Activated T-cell treated with anti-CD3 and anti-CD28 coated beads, Interleukin-2, amount 50 U/mL, for 24 hours (primary cell): ENCODE results near the gene FXYD4.

Source experiments
- DNase-seq: peaks from one replicate; pipeline ENCODE4 v3.0.0-alpha.2; 2020
- H3K27ac Mint-ChIP-seq: 2 replicates; pipeline ENCODE4 v1.8.0; 2020; ENCODE audit warnings: mild to moderate bottlenecking, mixed read lengths
- H3K27me3 Mint-ChIP-seq: 2 replicates; pipeline ENCODE4 v1.8.0; 2020; ENCODE audit warnings: mixed read lengths
- H3K36me3 Mint-ChIP-seq: 2 replicates; pipeline ENCODE4 v1.8.0; 2020; ENCODE audit warnings: low read depth, mixed read lengths
- H3K4me1 Mint-ChIP-seq: 2 replicates; pipeline ENCODE4 v1.8.0; 2020; ENCODE audit warnings: low read depth, mixed read lengths
- H3K4me3 Mint-ChIP-seq: 2 replicates; pipeline ENCODE4 v1.8.0; 2020; ENCODE audit warnings: mild to moderate bottlenecking, moderate library complexity, mixed read lengths
- H3K9me3 Mint-ChIP-seq: 2 replicates; pipeline ENCODE4 v1.8.0; 2020; ENCODE audit warnings: mixed read lengths

The FXYD4 gene

DNA sequence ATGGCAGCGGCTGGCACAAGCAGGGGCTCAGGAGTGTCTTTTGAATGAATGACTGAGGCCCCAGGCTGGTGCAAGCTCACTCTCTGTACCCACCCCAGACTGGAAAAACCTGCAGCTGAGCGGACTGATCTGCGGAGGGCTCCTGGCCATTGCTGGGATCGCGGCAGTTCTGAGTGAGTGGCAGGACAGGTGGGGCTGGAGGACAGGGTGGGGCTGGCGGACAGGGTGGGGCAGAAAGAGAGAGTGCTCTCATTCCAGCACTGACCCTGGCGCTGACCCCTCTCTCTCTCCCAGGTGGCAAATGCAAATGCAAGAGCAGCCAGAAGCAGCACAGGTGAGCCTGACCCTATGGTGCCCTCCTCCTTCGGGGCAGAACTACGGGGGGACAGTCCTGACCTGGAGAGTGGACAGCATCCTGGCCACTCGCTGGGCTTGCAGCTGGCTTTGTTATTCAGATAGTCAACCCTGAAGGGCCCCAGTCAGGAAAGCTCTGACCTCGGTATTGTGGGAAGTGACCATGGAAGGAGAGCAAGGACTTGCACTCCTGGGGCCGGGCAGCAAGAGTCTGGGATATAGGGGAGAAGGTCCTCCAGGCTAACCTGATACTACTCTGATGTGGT, 4.1 kb downstream of the FXYD4 start:
- no peak overlapping the region for H3K27ac Mint-ChIP-seq
- peaks cover 6% of the 10 kb centered on the region for H3K4me1 Mint-ChIP-seq
- no peak for DNase-seq
- H3K27me3 Mint-ChIP-seq, result no peaks in the 10 kb centered on the region
- H3K9me3 Mint-ChIP-seq, result no peaks in the 10 kb centered on the region
- no peak overlapping the region for H3K4me3 Mint-ChIP-seq
- H3K36me3 Mint-ChIP-seq, result no peaks in the 10 kb centered on the region

GRCh38 chr10:43376046-43376635, 4.7 kb downstream of the FXYD4 start:
- Mint-ChIP-seq H3K36me3 (no peaks in the 10 kb centered on the region), H3K4me1 (peaks cover 6% of the 10 kb centered on the region), H3K27ac (no peak overlapping the region), H3K9me3 (no peaks in the 10 kb centered on the region), H3K4me3 (no peak overlapping the region), H3K27me3 (no peaks in the 10 kb centered on the region)
- no peak for DNase-seq

GRCh38 chr10:43376828-43377423, 5.5 kb downstream of the FXYD4 start:
- Mint-ChIP-seq H3K27ac (no peak overlapping the region), H3K4me1 (peaks cover 6% of the 10 kb centered on the region), H3K4me3 (no peak overlapping the region), H3K27me3 (no peaks in the 10 kb centered on the region), H3K36me3 (no peaks in the 10 kb centered on the region), H3K9me3 (no peaks in the 10 kb centered on the region)
- no peak for DNase-seq

- peaks cover 6% of the 10 kb centered on the region for H3K4me1 Mint-ChIP-seq
- no peak for DNase-seq
- H3K27me3 Mint-ChIP-seq, result no peaks in the 10 kb centered on the region
- H3K4me3 Mint-ChIP-seq, result no peak overlapping the region
- H3K9me3 Mint-ChIP-seq, result no peaks in the 10 kb centered on the region
- no peaks in the 10 kb centered on the region for H3K36me3 Mint-ChIP-seq
- H3K27ac Mint-ChIP-seq, result no peak overlapping the region
Observed at GRCh38 chr10:43377424-43377883, 6.0 kb downstream of the FXYD4 start.

DNA sequence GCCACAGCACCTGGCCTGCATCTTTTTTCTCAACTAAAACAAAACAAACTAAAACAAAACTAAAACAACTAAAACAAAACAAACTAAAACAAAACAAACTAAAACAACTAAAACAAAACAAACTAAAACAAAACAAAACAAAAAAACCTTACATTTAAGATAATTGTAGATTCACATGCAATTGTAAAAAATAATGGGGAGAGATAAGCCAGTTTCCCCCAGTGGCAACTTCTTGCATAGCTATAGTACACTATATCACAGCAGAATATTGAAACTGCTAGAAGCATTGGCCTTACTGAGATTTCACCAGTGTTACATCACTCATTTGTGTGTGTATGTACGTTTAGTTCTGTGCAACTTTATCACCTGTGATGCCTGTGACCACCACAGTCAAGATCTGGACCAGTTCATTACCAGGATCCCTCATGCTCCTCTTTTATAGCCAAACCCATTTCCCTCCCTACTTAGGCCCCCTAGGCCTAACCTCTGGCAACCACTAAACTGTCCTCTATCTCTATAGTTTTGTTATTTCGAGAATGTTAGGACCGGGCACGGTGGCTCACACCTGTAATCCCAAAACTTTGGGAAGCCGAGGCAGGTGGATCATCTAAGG, 9.3 kb downstream of the FXYD4 start:
- H3K4me3 Mint-ChIP-seq, result no peak overlapping the region
- H3K27ac Mint-ChIP-seq, result peak overlapping the region; percentile 22
- H3K4me1 Mint-ChIP-seq, result no peaks in the 10 kb centered on the region
- peaks cover 10% of the 10 kb centered on the region for H3K36me3 Mint-ChIP-seq
- no peaks in the 10 kb centered on the region for H3K9me3 Mint-ChIP-seq
- no peak for DNase-seq
- H3K27me3 Mint-ChIP-seq, result no peaks in the 10 kb centered on the region

DNA sequence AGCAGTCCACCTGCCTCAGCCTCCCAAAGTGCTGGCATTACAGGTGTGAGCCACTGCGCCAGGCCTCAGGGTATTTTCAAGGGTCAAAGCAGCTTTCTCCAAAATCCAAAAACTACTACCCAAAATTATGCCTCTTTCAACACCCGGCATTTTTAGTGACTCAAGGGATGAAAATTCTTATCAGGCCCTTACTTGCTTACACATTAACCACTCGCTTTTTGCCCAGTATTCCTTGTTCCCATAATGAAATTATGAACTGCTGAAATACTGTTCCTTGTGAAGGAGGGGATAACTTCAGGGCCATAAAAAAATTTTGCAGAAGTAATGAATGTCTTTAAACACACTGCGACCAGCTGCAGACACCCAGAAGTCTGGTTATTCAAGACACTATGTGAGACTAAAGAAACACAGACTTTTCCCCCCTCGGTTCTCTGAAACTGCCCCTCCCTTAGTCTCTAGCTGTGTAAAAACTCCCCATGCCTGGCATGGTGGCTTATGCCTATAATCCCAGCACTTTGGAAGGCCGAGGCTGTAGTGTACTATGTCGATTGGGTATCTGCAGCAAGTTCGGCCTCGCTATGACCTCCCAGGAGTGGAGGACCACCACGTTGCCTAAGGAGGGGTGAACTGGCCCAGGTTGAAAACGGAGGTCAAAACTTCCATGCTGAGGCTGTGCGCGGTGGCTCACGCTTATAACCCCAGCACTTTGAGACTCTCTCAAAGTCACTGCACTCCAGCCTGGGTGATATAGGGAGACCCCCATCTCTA, 12.0 kb downstream of the FXYD4 start:
- peak overlapping the region; percentile 78 for H3K27ac Mint-ChIP-seq

GRCh38 chr10:43384252-43385221, 13.1 kb downstream of the FXYD4 start:
- Mint-ChIP-seq H3K27ac (peak overlapping the region; percentile 78), H3K36me3 (peaks cover 48% of the 10 kb centered on the region), H3K4me3 (no peak overlapping the region), H3K9me3 (no peaks in the 10 kb centered on the region), H3K4me1 (peaks cover 27% of the 10 kb centered on the region), H3K27me3 (no peaks in the 10 kb centered on the region)
- peak; percentile 49 for DNase-seq

More for the DNA sequence above, 12.0 kb downstream of the FXYD4 start:
- H3K4me3 Mint-ChIP-seq, result no peak overlapping the region
- H3K4me1 Mint-ChIP-seq, result peaks cover 18% of the 10 kb centered on the region
- H3K27me3 Mint-ChIP-seq, result no peaks in the 10 kb centered on the region
- H3K9me3 Mint-ChIP-seq, result no peaks in the 10 kb centered on the region
- no peak for DNase-seq
- H3K36me3 Mint-ChIP-seq, result peaks cover 37% of the 10 kb centered on the region

DNA sequence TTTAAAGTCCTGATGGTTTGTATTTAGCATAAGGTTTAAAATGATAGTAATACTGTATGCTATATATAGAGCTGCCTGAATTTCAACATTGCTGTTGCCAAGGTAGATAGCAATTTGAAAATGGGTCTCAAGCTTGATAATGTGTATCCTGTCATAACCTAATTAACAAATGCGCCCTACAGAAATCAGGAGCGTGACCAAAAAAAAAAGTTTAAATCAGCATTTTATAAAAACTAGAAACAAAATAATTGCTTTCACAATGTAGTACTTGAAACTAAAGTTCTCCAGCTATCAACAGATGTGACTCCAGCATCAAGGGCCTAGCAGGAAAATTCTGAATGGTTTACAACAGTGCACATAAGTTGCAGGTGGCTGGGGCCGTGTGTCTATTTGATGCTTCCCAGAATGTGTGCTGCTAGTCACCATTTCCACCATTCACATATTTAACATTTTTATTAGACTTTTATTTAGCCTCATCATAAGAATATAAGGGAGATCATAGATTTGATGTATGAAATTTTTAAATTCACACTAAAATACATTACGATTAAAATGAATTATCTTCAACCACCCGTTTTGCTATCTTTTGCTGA, 14.1 kb downstream of the FXYD4 start:
- no peak for DNase-seq
- H3K27me3 Mint-ChIP-seq, result no peaks in the 10 kb centered on the region
- no peak overlapping the region for H3K4me3 Mint-ChIP-seq
- H3K9me3 Mint-ChIP-seq, result no peaks in the 10 kb centered on the region
- peaks cover 37% of the 10 kb centered on the region for H3K4me1 Mint-ChIP-seq
- peaks cover 58% of the 10 kb centered on the region for H3K36me3 Mint-ChIP-seq
- H3K27ac Mint-ChIP-seq, result peak overlapping the region; percentile 10

DNA sequence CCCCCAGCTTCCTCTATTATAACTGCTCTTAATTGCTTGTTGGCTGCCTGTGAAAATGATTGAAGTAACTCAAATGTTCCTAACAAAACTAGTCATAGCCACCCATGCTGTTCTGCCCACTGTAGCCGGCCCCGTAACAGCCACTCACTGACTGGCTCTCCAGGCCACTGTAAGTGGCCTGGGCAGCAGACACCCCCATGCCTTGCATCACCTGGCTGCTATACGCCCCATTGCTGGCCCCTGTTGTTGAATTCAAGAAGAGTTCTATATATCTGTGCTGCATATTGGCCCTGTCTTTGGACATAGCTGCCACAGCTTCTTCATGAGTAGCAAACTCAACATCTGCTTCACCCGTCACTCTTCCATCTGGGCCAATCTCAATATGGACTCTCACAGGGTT, 15.1 kb downstream of the FXYD4 start:
- H3K27ac Mint-ChIP-seq, result peak overlapping the region; percentile 75
- no peak overlapping the region for H3K4me3 Mint-ChIP-seq
- H3K36me3 Mint-ChIP-seq, result peaks cover 69% of the 10 kb centered on the region
- no peaks in the 10 kb centered on the region for H3K9me3 Mint-ChIP-seq
- no peak for DNase-seq
- peaks cover 44% of the 10 kb centered on the region for H3K4me1 Mint-ChIP-seq
- no peaks in the 10 kb centered on the region for H3K27me3 Mint-ChIP-seq

GRCh38 chr10:43386981-43387677, 15.7 kb downstream of the FXYD4 start:
- Mint-ChIP-seq H3K27ac (peak overlapping the region; percentile 75), H3K36me3 (peaks cover 74% of the 10 kb centered on the region), H3K4me3 (no peak overlapping the region), H3K27me3 (no peaks in the 10 kb centered on the region), H3K4me1 (peaks cover 48% of the 10 kb centered on the region), H3K9me3 (no peaks in the 10 kb centered on the region)
- no peak for DNase-seq

DNA sequence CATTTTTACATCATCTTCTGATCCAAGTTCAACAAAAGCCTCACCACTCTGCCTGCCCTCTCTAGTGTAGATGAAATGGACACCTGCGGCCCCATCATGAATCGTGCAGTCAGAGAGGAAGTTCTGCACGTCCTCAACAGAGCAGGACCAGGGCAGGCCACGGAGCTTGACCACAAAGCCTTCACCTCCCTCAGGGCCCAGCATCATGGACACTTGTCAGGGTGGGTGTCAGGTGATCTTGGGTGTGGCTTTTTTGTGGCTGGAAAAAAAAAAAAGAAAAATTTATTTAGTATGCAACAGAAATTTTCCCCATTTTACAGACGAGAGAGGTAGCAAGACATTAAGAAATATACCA, 16.2 kb downstream of the FXYD4 start:
- Mint-ChIP-seq H3K36me3 (peaks cover 80% of the 10 kb centered on the region), H3K27ac (peak overlapping the region; percentile 75), H3K4me1 (peaks cover 52% of the 10 kb centered on the region), H3K9me3 (no peaks in the 10 kb centered on the region), H3K27me3 (no peaks in the 10 kb centered on the region), H3K4me3 (no peak overlapping the region)
- DNase-seq, result no peak

GRCh38 chr10:43389867-43390266, 18.4 kb downstream of the FXYD4 start:
- DNase-seq, result no peak
- Mint-ChIP-seq H3K27ac (peak overlapping the region; percentile 97), H3K27me3 (no peaks in the 10 kb centered on the region), H3K36me3 (peaks cover 99% of the 10 kb centered on the region), H3K9me3 (no peaks in the 10 kb centered on the region), H3K4me3 (no peak overlapping the region), H3K4me1 (peaks cover 72% of the 10 kb centered on the region)

DNA sequence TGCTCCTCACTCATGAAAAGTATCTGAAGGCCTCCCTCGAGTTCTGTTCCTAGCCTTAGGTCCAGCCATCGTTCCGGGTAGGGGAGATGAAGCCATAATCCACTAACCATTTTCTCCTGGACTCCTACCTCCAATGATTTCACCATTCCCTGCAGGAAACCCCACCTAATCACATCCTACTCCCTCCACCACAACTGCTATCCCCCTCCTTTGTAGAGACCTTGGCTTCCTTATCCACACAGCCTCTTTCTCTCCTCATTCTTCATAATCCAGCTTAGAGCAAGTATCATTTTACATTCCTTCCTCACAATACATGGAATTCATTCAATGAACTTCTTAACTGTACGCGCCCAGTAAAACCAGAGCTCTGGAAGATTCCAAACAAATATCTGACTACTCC, 18.9 kb downstream of the FXYD4 start:
- peak overlapping the region; percentile 97 for H3K27ac Mint-ChIP-seq
- H3K4me3 Mint-ChIP-seq, result no peak overlapping the region
- H3K9me3 Mint-ChIP-seq, result no peaks in the 10 kb centered on the region
- DNase-seq, result no peak
- H3K27me3 Mint-ChIP-seq, result no peaks in the 10 kb centered on the region
- peaks cover 100% of the 10 kb centered on the region for H3K36me3 Mint-ChIP-seq
- peaks cover 76% of the 10 kb centered on the region for H3K4me1 Mint-ChIP-seq
